OCI-M2 (cell line): Measurements from ENCODE around the gene DHRS13.
A peak's percentile ranks its signal among the peaks of the same experiment; 100 is the strongest.
"Not testable (repeated sequence)": the region's sequence is repeated elsewhere in the genome, so short reads cannot be mapped to it uniquely, and the experiment has no call there.

Experiments
- DNase-seq: peaks from one replicate; lab custom pipeline; 2025; ENCODE audit not compliant: unreplicated experiment; lab: John Stamatoyannopoulos, UW

The DHRS13 gene

GRCh38 chr17:28935744-28936460 is 33.0 kb upstream of the DHRS13 start:
- no peak for DNase-seq

- not testable (repeated sequence) for DNase-seq
Measured at GRCh38 chr17:28934508-28934907, 31.6 kb upstream of the DHRS13 start.

DNA sequence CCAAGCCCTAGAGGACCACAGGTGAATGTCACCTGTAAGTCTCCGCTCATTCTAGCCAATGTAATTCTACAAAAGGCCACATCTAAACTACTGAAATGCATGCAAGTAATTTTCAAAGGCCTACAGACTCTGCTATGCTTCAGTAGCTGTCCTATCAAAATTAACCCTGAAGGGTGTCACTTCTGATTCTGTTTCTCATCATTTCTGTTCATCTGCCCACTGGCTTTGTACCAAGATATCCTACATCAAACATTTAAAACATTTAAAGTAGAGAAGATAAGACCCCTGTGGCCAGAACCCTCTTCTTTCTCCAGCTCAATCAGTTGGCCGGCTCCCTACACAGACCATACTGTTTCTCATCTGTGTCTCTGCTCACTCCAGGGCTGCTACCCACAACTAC is 26.9 kb upstream of the DHRS13 start:
- no peak for DNase-seq

DNA sequence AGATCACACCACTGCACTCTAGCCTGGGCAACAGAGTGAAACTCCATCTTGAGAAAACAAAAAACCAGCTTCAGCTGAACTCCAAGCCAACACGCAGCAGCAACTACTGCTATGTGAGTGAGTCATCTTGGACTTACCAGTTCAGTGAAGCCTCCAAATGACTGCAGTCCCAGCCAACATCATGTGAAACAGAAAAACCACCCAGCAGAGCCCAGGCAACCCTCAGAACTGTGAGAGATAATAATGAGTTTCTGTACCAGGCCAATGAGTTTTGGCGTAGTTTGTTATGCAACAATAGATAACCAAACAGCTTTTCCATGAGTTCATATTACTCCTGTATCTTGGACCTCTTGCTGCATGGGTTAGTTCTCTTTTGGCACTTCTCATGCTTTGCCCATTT is 25.2 kb upstream of the DHRS13 start:
- DNase-seq = no peak

DNA sequence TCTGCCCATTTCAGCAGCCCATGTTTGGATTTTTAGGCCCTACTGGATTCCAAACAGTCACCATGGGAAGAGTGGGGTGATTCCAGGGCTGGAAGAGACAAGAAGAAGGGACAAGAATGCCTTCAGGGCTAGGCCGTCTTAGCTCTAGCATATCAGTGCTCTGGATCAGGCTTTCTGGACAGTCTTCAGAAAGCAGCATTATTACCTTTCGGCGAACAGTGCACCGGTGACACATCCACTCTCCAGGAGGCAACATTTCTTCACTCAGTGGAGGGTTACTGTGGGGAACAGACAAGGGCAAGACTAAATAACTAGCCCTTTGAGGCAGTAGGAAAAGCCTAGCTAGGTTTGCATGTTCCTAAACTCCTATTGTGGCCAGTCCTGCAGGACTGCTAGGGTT is 23.9 kb upstream of the DHRS13 start:
- DNase-seq = no peak

DNA sequence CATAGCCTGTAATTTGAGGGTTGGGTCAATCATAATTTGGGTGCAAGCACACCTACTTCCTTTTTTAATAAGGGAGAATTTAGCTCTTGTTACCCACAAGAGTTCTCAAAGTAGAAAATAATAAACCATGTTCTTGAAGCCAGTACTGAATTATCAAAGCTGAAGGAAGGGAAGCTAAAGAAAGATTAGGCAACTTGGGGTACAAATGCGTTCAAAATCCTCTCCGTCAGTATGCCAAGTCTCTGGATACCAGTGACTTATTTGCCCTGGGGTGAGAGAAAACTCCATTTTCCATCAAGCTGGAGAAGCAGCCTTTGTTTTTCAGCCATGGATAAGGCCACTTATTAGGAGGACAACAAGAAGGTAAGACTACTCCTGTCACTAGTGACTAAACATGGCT is 23.5 kb upstream of the DHRS13 start:
- no peak for DNase-seq

- no peak for DNase-seq
Measured at GRCh38 chr17:28925912-28926365, 23.1 kb upstream of the DHRS13 start.

GRCh38 chr17:28920201-28920600 is 17.3 kb upstream of the DHRS13 start:
- no peak for DNase-seq

GRCh38 chr17:28918295-28918694 is 15.4 kb upstream of the DHRS13 start:
- no peak for DNase-seq

GRCh38 chr17:28917465-28917864 is 14.6 kb upstream of the DHRS13 start:
- DNase-seq = no peak

- DNase-seq = no peak
Measured at GRCh38 chr17:28917029-28917428, 14.2 kb upstream of the DHRS13 start.

GRCh38 chr17:28916302-28916934 is 13.5 kb upstream of the DHRS13 start:
- no peak for DNase-seq

GRCh38 chr17:28912938-28913333 is 10.1 kb upstream of the DHRS13 start:
- no peak for DNase-seq

- DNase-seq = no peak
Measured at GRCh38 chr17:28912281-28912937, 9.5 kb upstream of the DHRS13 start.

DNA sequence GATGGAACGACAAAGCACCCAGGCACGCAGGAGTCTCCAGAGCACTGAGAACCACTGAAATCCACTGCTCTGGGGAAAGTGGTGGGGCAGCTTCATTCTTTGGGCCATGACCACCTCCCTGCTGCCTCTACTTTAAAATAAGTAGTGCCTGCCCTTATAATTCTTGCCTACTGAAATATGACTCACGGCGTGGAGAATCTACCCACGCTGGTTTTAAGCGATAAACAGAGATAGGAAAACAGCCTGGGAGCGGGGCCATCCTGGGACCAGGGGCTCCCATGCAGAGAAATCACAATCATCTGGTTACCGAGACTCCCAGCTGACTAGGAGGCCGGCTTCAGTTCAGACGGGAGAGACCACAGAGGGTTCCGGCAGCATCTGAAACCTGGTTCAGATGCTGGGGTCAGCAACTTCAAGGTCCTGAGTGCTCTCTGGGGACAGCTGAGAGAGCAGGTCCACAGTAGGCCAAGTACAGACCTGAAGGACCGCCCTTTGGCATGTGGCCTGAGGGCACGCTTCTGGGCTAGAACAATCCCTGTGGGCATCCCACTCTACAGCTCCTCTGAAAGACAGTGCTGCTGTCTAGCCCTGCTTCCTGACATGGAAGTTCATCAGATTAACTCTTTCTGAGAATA is 8.6 kb upstream of the DHRS13 start:
- DNase-seq = no peak

GRCh38 chr17:28910534-28910933 is 7.7 kb upstream of the DHRS13 start:
- DNase-seq = no peak

DNA sequence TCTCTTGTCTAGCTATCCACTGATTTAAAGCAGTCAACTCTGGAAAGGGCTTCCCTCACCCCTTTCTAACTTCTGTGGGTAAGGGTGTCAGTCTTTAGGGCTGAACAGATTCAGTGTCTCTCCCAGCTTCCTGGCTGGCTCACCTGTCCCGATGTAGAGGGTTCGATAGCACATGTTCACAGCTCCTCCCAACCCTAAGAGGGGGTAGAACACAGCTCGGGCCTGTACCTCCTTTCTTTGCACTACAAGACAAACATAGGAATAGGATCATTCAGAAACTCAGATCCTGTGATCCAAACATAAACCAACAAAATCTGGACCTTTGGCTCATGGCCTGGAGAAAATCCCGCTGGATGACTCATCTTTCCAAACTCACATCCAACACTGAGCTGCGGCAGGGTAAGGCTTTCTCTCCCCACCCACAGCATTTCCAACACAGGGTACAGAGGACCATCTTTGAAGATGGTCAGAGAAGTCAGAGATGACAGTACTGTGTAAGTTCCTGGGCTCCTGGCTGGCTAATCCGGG is 5.8 kb upstream of the DHRS13 start:
- DNase-seq = no peak

- DNase-seq = peak; percentile 40
Measured at GRCh38 chr17:28907709-28908475, 5.0 kb upstream of the DHRS13 start.

- peak; percentile 76 for DNase-seq
Measured at GRCh38 chr17:28906706-28907438, 4.0 kb upstream of the DHRS13 start.

- no peak for DNase-seq
Measured at GRCh38 chr17:28906276-28906675, 3.4 kb upstream of the DHRS13 start.
